Measurements from ENCODE around the gene SPOCK2. TPM values are rescaled to one million over a fixed set of nuclear protein-coding genes. Genes with fewer than 3 reads are reported as not detected.

SPOCK2 gene
- total RNA-seq, 4 donors from 2014 or later = 1.8 to 18.7 (median 4.5) TPM

Other genes with a start within 250 kb of the SPOCK2 start
- 100 to 1,000 TPM; 603 to 903 (median 759) TPM for gene PSAP, start 237.3 kb downstream of the SPOCK2 start, total RNA-seq
- gene CHST3, start 124.2 kb downstream of the SPOCK2 start, total RNA-seq = 10 to 100 TPM; 12.3 to 44.7 (median 28.1) TPM
- 100 to 1,000 TPM in 2 of 4 donors, 10 to 100 TPM in 2; 83.8 to 144 (median 101) TPM for gene ANAPC16, start 127.5 kb upstream of the SPOCK2 start, total RNA-seq
- gene ASCC1, start 127.7 kb upstream of the SPOCK2 start, total RNA-seq = 100 to 1,000 TPM in 1 of 4 donors, 10 to 100 TPM in 3; 17.9 to 156 (median 38.4) TPM
- gene DDIT4, start 185.4 kb upstream of the SPOCK2 start, total RNA-seq = 100 to 1,000 TPM; 118 to 210 (median 145) TPM